KMS-11 (cell line): ENCODE measurements around the gene SASH3.
A peak's percentile ranks its signal among the peaks of the same experiment; 100 is the strongest.

Experiments
- H2AFZ ChIP-seq: fragments of 200-600 bp; sonication (generic); 2 replicates; pipeline ENCODE4 v1.6.1; 2016; ENCODE audit warnings: antibody characterized with exemption, mixed run types, low read depth
- H3K27ac ChIP-seq: fragments of 200-600 bp; sonication (generic); 2 replicates; pipeline ENCODE4 v1.6.1; 2016; ENCODE audit warnings: mild to moderate bottlenecking, mixed run types
- H3K27me3 ChIP-seq: fragments of 200-600 bp; sonication (generic); 2 replicates; pipeline ENCODE4 v1.6.1; 2017; ENCODE audit warnings: mild to moderate bottlenecking, low read depth, mixed run types, moderate library complexity; ENCODE audit not compliant: insufficient read depth
- H3K36me3 ChIP-seq: fragments of 200-600 bp; sonication (generic); 2 replicates; pipeline ENCODE4 v1.6.1; 2017; ENCODE audit warnings: mild to moderate bottlenecking, mixed run types; ENCODE audit not compliant: insufficient read depth
- H3K4me1 ChIP-seq: fragments of 200-600 bp; sonication (generic); 2 replicates; pipeline ENCODE4 v1.6.1; 2016; ENCODE audit warnings: mild to moderate bottlenecking, low read depth, mixed run types; ENCODE audit not compliant: poor library complexity, severe bottlenecking
- H3K4me2 ChIP-seq: fragments of 200-600 bp; sonication (generic); 2 replicates; pipeline ENCODE4 v1.7.0; 2016; ENCODE audit warnings: mild to moderate bottlenecking, mixed run types
- H3K4me3 ChIP-seq: fragments of 200-600 bp; sonication (generic); IDR thresholded peaks from 2 replicates; pipeline ENCODE4 v1.6.1; 2017; ENCODE audit warnings: low read depth, low read length, mixed read lengths; ENCODE audit not compliant: insufficient read depth
- H3K79me2 ChIP-seq: fragments of 200-600 bp; sonication (generic); 2 replicates; pipeline ENCODE4 v1.6.1; 2016; ENCODE audit warnings: low read depth, mixed run types; ENCODE audit not compliant: insufficient read depth
- H3K9ac ChIP-seq: fragments of 200-600 bp; sonication (generic); 2 replicates; pipeline ENCODE4 v1.6.1; 2016; ENCODE audit warnings: mild to moderate bottlenecking, mixed run types
- H4K20me1 ChIP-seq: fragments of 200-600 bp; sonication (generic); 2 replicates; pipeline ENCODE4 v1.6.1; 2016; ENCODE audit warnings: mild to moderate bottlenecking, mixed run types; ENCODE audit not compliant: insufficient read depth
- CTCF ChIP-seq: fragments of 200-600 bp; sonication (generic); conservative IDR thresholded peaks from 2 replicates; pipeline ENCODE4 v1.6.1; 2017; ENCODE audit warnings: low read depth, mild to moderate bottlenecking, antibody characterized with exemption, low read length, moderate library complexity, mixed read lengths

SASH3 gene

GRCh38 chrX:129808829-129809796 is 29.4 kb downstream of the SASH3 start:
- Histone ChIP-seq H3K27ac (no peak overlapping the region), H3K4me1 (peaks cover 18% of the 10 kb centered on the region), H3K4me2 (no peak overlapping the region), H3K36me3 (no peaks in the 10 kb centered on the region), H3K79me2 (no peaks in the 10 kb centered on the region), H4K20me1 (no peaks in the 10 kb centered on the region), H2AFZ (no peak overlapping the region), H3K27me3 (no peaks in the 10 kb centered on the region), H3K9ac (no peak overlapping the region), H3K4me3 (no peak overlapping the region)
- no peak for TF ChIP-seq CTCF

GRCh38 chrX:129813662-129814368 is 34.1 kb downstream of the SASH3 start:
- H3K27me3 ChIP-seq = no peaks in the 10 kb centered on the region
- no peaks in the 10 kb centered on the region for H3K36me3 ChIP-seq

DNA sequence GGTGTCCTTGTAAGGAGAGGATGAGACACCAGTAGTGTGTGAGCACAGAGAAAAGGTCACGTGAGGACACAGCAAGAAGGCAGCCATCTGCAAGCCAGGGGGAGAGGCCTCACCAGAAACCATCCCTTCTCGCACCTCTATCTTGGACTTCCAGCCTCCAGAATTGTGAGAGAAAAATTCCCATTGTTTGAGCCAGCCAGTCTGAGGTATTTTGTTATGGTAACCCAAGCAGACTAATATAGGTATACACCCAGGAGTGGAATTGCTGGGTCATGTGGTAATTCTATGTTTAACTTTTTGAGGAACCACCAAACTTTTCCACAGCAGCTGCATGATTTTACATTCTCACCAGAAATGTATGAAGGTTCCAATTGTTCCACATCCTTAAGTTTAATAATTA is 38.4 kb downstream of the SASH3 start:
- peaks cover 3% of the 10 kb centered on the region for H3K4me1 ChIP-seq
- H2AFZ ChIP-seq = no peak overlapping the region
- H3K4me2 ChIP-seq = no peak overlapping the region
- no peaks in the 10 kb centered on the region for H4K20me1 ChIP-seq
- H3K36me3 ChIP-seq = no peaks in the 10 kb centered on the region
- no peak overlapping the region for H3K9ac ChIP-seq
- no peak for TF ChIP-seq CTCF
- H3K27me3 ChIP-seq = no peaks in the 10 kb centered on the region
- H3K27ac ChIP-seq = no peak overlapping the region
- H3K79me2 ChIP-seq = no peaks in the 10 kb centered on the region
- H3K4me3 ChIP-seq = no peak overlapping the region

More at GRCh38 chrX:129813662-129814368, 34.1 kb downstream of the SASH3 start:
- no peak overlapping the region for H3K4me2 ChIP-seq
- TF ChIP-seq CTCF = no peak
- H3K27ac ChIP-seq = no peak overlapping the region
- H2AFZ ChIP-seq = no peak overlapping the region
- H4K20me1 ChIP-seq = no peaks in the 10 kb centered on the region
- no peak overlapping the region for H3K9ac ChIP-seq
- no peaks in the 10 kb centered on the region for H3K79me2 ChIP-seq
- H3K4me1 ChIP-seq = peaks cover 6% of the 10 kb centered on the region
- no peak overlapping the region for H3K4me3 ChIP-seq

GRCh38 chrX:129823115-129823514 is 43.4 kb downstream of the SASH3 start:
- Histone ChIP-seq H4K20me1 (no peaks in the 10 kb centered on the region), H3K36me3 (no peaks in the 10 kb centered on the region), H3K27me3 (no peaks in the 10 kb centered on the region), H2AFZ (no peak overlapping the region), H3K27ac (no peak overlapping the region), H3K9ac (no peak overlapping the region), H3K4me3 (no peak overlapping the region), H3K4me1 (peaks cover 21% of the 10 kb centered on the region), H3K79me2 (no peaks in the 10 kb centered on the region), H3K4me2 (peak overlapping the region; percentile 39; the same call in 1 of the 2 replicates)
- TF ChIP-seq CTCF = peak; percentile 74
